Dendritic cell treated with granulocyte-macrophage colony-stimulating factor and Interleukin-4, amounts not matched to agents 40 ng/mL and 50 ng/mL, for 4 days (primary cell): ENCODE results near the gene PIGM.

ENCODE experiments used
- H3K27ac Mint-ChIP-seq: one replicate; pipeline ENCODE4 v1.8.0; 2022; ENCODE audit warnings: mild to moderate bottlenecking, mixed read lengths
- H3K27me3 Mint-ChIP-seq: one replicate; pipeline ENCODE4 v1.8.0; 2022; ENCODE audit warnings: mild to moderate bottlenecking, mixed read lengths
- H3K36me3 Mint-ChIP-seq: one replicate; pipeline ENCODE4 v1.8.0; 2022; ENCODE audit warnings: low read depth, mixed read lengths
- H3K4me1 Mint-ChIP-seq: one replicate; pipeline ENCODE4 v1.8.0; 2022; ENCODE audit warnings: low read depth, mixed read lengths
- H3K4me3 Mint-ChIP-seq: one replicate; pipeline ENCODE4 v1.8.0; 2022; ENCODE audit warnings: mild to moderate bottlenecking, moderate library complexity, mixed read lengths
- H3K9me3 Mint-ChIP-seq: one replicate; pipeline ENCODE4 v1.8.0; 2022; ENCODE audit warnings: mixed read lengths
- intact Hi-C: fragments of 100-400 bp; cut with micrococcal nuclease; formaldehyde crosslinking; loops from one replicate; pipeline ENCODE4 v1.15.0; 2022

Gene PIGM

GRCh38 chr1:160004001-160004400, 27.8 kb downstream of the PIGM start:
- Mint-ChIP-seq H3K4me3 (no peak overlapping the region), H3K4me1 (peaks cover 7% of the 10 kb centered on the region), H3K27me3 (peaks cover 3% of the 10 kb centered on the region), H3K36me3 (no peaks in the 10 kb centered on the region), H3K27ac (no peak overlapping the region), H3K9me3 (no peaks in the 10 kb centered on the region)
- intact Hi-C loops = no loop called here

DNA sequence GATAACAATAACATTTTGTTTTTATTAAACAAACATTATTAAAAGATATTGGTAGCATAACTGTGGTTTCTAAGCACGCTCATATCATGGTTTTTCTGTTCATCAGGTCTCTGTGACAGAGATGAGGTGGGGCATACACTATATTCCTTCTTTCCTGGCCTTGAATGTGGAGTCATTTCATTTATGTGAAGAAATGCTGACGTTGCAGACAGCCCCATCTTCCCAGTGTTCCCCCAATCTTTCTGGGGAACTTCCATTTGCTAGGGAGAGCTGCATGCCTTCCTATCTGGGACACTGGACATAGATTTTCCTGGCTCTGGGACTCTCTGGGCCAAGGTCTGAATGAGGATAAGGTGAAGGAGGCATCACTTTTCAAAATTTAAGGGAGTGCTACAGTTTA, 30.4 kb downstream of the PIGM start:
- no peaks in the 10 kb centered on the region for H3K9me3 Mint-ChIP-seq
- H3K4me3 Mint-ChIP-seq = no peak overlapping the region
- peaks cover 7% of the 10 kb centered on the region for H3K4me1 Mint-ChIP-seq
- no peak overlapping the region for H3K27ac Mint-ChIP-seq
- no peaks in the 10 kb centered on the region for H3K36me3 Mint-ChIP-seq
- intact Hi-C loops = no loop called here
- peaks cover 12% of the 10 kb centered on the region for H3K27me3 Mint-ChIP-seq

DNA sequence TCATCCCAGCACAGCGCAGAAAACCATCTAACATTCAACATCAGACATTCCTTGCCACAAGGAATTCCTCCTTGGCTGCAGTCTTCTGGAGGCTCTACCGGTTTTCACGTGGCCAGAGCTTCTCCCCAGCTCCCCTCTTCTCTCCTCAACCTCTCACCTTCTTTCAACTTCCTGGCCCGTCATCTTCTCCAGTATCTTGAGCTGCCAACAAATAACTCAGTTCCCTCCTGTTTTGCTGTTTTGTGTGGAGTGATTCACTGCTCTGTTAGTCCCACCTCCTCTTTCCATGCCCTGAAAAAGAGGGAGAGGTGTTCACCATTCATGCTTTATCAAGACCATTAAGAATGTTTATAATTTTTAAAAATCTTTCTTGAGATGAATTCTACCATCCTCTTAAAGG, 32.6 kb downstream of the PIGM start:
- peaks cover 5% of the 10 kb centered on the region for H3K4me1 Mint-ChIP-seq
- H3K27ac Mint-ChIP-seq = no peak overlapping the region
- no peaks in the 10 kb centered on the region for H3K36me3 Mint-ChIP-seq

DNA sequence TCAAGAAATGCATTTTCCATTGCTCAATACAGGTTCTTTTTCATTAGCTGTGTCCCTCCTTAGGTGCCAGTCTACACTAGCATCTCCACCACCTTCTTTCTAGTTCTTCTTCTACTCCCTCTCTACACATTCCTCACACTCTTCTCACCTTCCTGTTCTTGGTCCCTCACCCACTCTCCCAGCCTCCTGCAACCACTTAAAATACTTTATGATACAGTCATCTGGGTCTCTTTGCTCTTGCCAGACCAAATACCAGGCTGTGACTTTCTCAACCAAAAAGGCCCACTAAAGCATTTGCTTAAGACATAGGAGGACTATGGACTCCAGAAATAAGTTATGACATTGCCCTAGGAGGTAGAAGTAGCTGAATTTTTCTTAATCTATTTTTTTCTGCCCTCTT, 35.1 kb downstream of the PIGM start:
- Mint-ChIP-seq H3K27me3 (peaks cover 15% of the 10 kb centered on the region), H3K36me3 (no peaks in the 10 kb centered on the region), H3K9me3 (no peaks in the 10 kb centered on the region), H3K4me1 (peaks cover 2% of the 10 kb centered on the region), H3K27ac (no peak overlapping the region), H3K4me3 (no peak overlapping the region)
- intact Hi-C loops = no loop called here

More for the DNA sequence above, 32.6 kb downstream of the PIGM start:
- Mint-ChIP-seq H3K9me3 (no peaks in the 10 kb centered on the region), H3K27me3 (peaks cover 15% of the 10 kb centered on the region), H3K4me3 (no peak overlapping the region)
- intact Hi-C loops = no loop called here

DNA sequence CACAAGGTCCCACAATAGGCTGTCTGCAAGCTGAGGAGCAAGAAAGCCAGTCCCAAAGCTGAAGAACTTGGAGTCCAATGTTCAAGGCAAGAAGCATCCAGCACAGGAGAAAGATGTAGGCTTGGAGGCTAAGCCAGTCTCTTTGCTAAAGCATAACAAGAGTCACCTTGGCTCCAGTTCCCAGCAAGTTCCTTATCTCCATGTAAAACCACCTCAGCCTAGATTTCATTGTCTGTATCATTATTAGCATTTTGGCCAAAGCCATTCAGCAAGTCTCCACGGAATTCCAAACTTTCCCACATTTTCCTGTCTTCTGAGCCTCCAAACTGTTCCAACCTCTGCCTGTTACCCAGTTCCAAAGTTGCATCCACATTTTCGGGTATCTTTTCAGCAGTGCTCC, 36.9 kb downstream of the PIGM start:
- intact Hi-C loops = no loop called here
- no peak overlapping the region for H3K4me3 Mint-ChIP-seq
- H3K9me3 Mint-ChIP-seq = no peaks in the 10 kb centered on the region
- H3K36me3 Mint-ChIP-seq = no peaks in the 10 kb centered on the region
- H3K4me1 Mint-ChIP-seq = peaks cover 5% of the 10 kb centered on the region
- H3K27ac Mint-ChIP-seq = no peak overlapping the region
- peaks cover 15% of the 10 kb centered on the region for H3K27me3 Mint-ChIP-seq

DNA sequence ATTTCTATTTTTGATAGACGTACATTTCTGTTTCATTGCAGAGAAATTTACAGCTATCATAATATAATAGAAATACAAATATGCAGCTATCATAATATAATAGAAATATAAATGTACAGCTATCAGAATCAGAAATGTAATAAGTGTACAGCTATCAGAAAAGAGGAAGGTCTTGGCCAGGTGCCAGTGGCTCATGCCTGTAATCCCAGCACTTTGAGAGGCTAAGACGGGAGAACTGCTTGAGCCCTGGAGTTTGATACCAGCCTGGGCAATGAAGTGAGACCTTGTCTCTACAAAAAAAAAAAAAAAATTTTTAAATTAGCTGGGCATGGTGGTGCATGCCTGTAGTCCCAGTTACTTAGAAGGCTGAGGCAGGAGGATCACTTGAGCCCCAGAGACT, 37.9 kb downstream of the PIGM start:
- peaks cover 5% of the 10 kb centered on the region for H3K4me1 Mint-ChIP-seq
- no peaks in the 10 kb centered on the region for H3K36me3 Mint-ChIP-seq
- no peak overlapping the region for H3K4me3 Mint-ChIP-seq
- H3K9me3 Mint-ChIP-seq = no peaks in the 10 kb centered on the region
- intact Hi-C loops = no loop called here
- peaks cover 12% of the 10 kb centered on the region for H3K27me3 Mint-ChIP-seq
- H3K27ac Mint-ChIP-seq = no peak overlapping the region

GRCh38 chr1:159992161-159992560, 39.6 kb downstream of the PIGM start:
- Mint-ChIP-seq H3K4me1 (peaks cover 5% of the 10 kb centered on the region), H3K36me3 (no peaks in the 10 kb centered on the region), H3K4me3 (no peak overlapping the region), H3K27me3 (peaks cover 6% of the 10 kb centered on the region), H3K27ac (no peak overlapping the region), H3K9me3 (no peaks in the 10 kb centered on the region)
- intact Hi-C loops = no loop called here

GRCh38 chr1:159991513-159991912, 40.3 kb downstream of the PIGM start:
- Mint-ChIP-seq H3K27ac (no peak overlapping the region), H3K36me3 (no peaks in the 10 kb centered on the region), H3K27me3 (peaks cover 5% of the 10 kb centered on the region), H3K9me3 (no peaks in the 10 kb centered on the region), H3K4me3 (no peak overlapping the region), H3K4me1 (peaks cover 5% of the 10 kb centered on the region)
- intact Hi-C loops = no loop called here

- Mint-ChIP-seq H3K27me3 (peaks cover 3% of the 10 kb centered on the region), H3K9me3 (no peaks in the 10 kb centered on the region), H3K4me3 (no peak overlapping the region), H3K27ac (no peak overlapping the region), H3K36me3 (no peaks in the 10 kb centered on the region), H3K4me1 (peaks cover 5% of the 10 kb centered on the region)
- intact Hi-C loops = no loop called here
Observed at GRCh38 chr1:159990005-159990404, 41.8 kb downstream of the PIGM start.

DNA sequence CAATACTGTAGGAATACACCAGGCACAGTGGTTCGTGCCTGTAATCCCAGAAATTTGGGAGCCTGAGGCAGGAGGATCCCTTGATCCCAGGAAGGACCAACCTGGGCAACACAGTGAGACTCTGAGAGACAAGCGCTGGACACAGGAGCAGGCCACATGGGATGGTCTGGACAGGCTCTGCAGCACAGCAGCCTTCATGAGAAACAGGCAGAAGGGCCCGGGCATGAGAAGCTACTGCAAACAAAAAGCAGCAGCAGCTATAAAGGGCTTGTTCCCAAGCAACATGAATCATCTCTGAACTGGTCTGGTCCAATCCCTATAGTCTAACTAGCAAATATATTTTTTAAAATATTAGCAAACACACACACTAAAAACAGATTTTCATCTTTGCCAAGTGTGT, 42.2 kb downstream of the PIGM start:
- Mint-ChIP-seq H3K27ac (no peak overlapping the region), H3K9me3 (no peaks in the 10 kb centered on the region), H3K4me3 (no peak overlapping the region), H3K36me3 (no peaks in the 10 kb centered on the region), H3K4me1 (peaks cover 5% of the 10 kb centered on the region), H3K27me3 (peaks cover 4% of the 10 kb centered on the region)
- intact Hi-C loops = no loop called here

- Mint-ChIP-seq H3K27me3 (peaks cover 10% of the 10 kb centered on the region), H3K4me1 (peaks cover 5% of the 10 kb centered on the region), H3K27ac (no peak overlapping the region), H3K9me3 (no peaks in the 10 kb centered on the region), H3K36me3 (no peaks in the 10 kb centered on the region), H3K4me3 (no peak overlapping the region)
- intact Hi-C loops = no loop called here
Observed at GRCh38 chr1:159988006-159988405, 43.8 kb downstream of the PIGM start.

DNA sequence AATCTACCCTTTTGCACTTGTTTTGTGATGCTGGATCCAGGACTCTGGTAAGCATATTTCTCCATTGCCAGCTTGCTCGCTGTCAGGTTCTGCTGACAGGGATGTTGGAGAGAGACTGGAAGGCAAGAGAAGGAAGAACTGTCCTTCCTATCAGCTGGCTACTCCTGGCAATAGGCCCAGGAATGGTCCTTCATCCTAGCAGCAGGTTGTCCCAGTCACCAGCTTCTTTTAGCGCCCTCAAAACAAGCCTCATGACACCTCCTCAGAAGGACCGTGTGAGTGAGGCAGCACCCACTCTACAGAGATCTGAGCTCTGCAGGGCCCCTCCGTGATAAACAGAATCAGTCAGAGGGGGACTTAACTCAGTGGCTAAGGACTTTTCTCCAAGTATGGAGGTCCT, 44.6 kb downstream of the PIGM start:
- peaks cover 9% of the 10 kb centered on the region for H3K4me1 Mint-ChIP-seq
- H3K36me3 Mint-ChIP-seq = no peaks in the 10 kb centered on the region
- no peaks in the 10 kb centered on the region for H3K9me3 Mint-ChIP-seq
- intact Hi-C loops = no loop called here
- H3K27ac Mint-ChIP-seq = no peak overlapping the region
- H3K27me3 Mint-ChIP-seq = peaks cover 11% of the 10 kb centered on the region
- H3K4me3 Mint-ChIP-seq = no peak overlapping the region

DNA sequence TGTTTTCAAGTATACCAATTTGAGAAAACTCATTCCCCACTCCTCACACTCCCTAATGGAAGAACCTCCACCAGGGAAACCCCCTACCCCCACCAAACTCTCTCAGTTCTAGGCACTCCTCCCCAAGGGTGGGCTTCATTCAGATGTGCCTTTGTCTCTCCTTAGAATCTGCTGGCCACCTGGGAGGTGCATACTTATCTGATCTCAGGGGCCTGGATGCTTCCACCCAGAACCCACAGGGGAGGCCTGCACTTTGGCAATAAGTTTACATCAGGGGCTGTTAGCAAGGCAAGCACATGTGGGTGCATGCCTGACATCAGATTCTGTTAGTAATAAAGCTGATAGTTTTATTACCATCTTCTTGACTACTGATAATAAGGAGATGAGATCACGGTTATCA, 45.3 kb downstream of the PIGM start:
- Mint-ChIP-seq H3K27ac (no peak overlapping the region), H3K27me3 (peaks cover 13% of the 10 kb centered on the region), H3K4me1 (peaks cover 8% of the 10 kb centered on the region), H3K36me3 (no peaks in the 10 kb centered on the region), H3K4me3 (no peak overlapping the region), H3K9me3 (no peaks in the 10 kb centered on the region)
- intact Hi-C loops = no loop called here

GRCh38 chr1:159986093-159986492, 45.7 kb downstream of the PIGM start:
- H3K27ac Mint-ChIP-seq = no peak overlapping the region
- H3K4me1 Mint-ChIP-seq = peaks cover 5% of the 10 kb centered on the region
- peaks cover 13% of the 10 kb centered on the region for H3K27me3 Mint-ChIP-seq
- no peak overlapping the region for H3K4me3 Mint-ChIP-seq
- no peaks in the 10 kb centered on the region for H3K9me3 Mint-ChIP-seq
- H3K36me3 Mint-ChIP-seq = no peaks in the 10 kb centered on the region
- intact Hi-C loops = no loop called here

DNA sequence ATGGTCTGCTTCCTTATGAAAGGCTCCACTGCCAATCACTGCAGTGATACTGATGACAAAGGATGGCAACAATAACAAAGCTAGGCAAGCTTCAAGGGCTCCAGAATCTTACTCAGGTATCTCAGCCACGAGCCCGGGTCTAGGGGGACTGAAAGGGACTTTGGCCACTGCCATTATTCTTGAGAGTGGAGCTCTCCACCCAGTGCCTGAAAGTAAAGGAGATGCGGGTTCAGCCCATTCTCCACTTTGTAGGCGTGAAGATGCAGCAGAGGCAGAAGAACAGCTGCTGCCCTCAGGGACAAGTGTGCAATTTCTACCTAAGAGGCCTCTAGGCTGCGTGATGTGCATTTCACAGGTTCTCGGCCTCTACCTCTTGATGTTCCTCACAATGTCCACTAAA, 46.3 kb downstream of the PIGM start:
- H3K27me3 Mint-ChIP-seq = peaks cover 16% of the 10 kb centered on the region
- H3K27ac Mint-ChIP-seq = no peak overlapping the region
- no peak overlapping the region for H3K4me3 Mint-ChIP-seq
- intact Hi-C loops = no loop called here
- no peaks in the 10 kb centered on the region for H3K9me3 Mint-ChIP-seq
- H3K36me3 Mint-ChIP-seq = no peaks in the 10 kb centered on the region
- peaks cover 5% of the 10 kb centered on the region for H3K4me1 Mint-ChIP-seq
